ENCODE results near the gene LTF. TPM values are rescaled to one million over a fixed set of nuclear protein-coding genes. Genes with fewer than 3 reads are reported as not detected.
"Not testable (repeated sequence)": the region's sequence is repeated elsewhere in the genome, so short reads cannot be mapped to it uniquely, and the experiment has no call there.

The LTF gene
- not detected for total RNA-seq

DNA sequence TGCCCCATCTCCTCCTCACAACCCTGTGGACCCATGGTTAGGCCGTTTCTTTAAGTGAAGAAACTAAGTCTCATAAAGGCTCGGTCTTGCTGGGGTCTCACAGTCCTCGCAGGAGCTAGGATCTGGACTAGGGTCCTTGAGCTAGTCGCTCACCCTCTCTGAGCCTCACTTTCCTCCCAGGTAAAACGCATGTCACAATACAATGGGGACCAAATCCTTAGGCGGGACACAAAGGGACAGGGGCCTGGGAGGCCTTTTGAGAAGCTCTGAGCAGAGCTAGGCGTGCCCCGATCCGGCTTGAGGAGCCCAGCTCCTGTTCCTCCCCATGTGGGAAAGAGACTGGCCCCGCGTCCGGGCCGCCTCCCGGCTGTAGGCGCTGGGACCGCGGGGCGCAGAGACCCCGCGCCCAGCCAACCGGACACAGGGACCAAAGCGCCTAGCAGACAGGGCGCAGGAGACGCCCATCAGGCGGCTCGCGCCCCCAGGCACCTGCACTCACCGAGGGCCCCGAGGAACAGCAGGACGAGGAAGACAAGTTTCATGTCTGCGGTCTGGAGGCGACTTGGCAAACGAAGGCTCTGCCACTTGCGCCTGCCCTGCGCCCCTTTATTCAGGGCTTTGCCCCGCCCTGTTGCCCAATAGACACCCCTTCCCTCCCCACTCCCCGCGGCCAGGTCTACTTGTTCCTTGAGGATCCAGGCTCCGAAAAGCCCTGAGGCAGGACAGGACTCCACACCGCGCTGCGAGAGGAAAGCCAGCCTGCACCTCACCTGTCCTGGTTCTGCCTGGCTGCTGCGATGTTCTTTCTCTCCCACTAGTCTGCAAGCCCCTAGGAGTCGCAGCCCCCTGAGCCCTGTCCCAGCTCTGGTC lies at the start of gene LTF:
Gene LTF, minus strand, starts transcription at position 580 of the 870 bp plus-strand sequence. Its CDS starts 38 bp downstream, at position 542.
- DNase-seq: no peak

GRCh38 chr3:46512191-46512749 lies 47.6 kb upstream of the LTF start:
- DNase-seq: no peak

GRCh38 chr3:46509661-46510187 lies 45.0 kb upstream of the LTF start:
- no peak for DNase-seq

- no peak for DNase-seq
Observed at GRCh38 chr3:46508850-46509591, 44.3 kb upstream of the LTF start.

GRCh38 chr3:46506526-46506925 lies 41.8 kb upstream of the LTF start:
- no peak for DNase-seq

DNA sequence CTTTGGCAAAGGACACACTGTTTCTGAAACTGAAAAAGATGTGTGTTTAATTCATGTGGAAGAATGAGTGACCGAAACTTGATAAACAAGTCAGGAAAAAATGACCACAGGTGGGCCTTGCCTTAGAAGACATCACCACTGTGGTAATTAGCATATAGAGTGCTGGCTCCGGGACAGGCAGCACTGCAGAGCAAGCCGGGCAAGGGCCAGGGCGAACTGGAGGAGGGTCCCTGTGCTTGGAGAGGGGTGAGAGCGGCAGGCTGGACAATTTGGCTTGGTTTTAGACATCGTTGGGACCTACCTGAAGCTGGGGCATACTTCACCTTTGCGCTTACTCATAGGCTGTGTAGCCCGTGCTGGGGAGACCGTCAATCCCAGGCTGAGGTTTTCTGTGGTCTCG lies 41.2 kb upstream of the LTF start:
- no peak for DNase-seq

GRCh38 chr3:46504789-46505188 lies 40.1 kb upstream of the LTF start:
- DNase-seq: no peak

DNA sequence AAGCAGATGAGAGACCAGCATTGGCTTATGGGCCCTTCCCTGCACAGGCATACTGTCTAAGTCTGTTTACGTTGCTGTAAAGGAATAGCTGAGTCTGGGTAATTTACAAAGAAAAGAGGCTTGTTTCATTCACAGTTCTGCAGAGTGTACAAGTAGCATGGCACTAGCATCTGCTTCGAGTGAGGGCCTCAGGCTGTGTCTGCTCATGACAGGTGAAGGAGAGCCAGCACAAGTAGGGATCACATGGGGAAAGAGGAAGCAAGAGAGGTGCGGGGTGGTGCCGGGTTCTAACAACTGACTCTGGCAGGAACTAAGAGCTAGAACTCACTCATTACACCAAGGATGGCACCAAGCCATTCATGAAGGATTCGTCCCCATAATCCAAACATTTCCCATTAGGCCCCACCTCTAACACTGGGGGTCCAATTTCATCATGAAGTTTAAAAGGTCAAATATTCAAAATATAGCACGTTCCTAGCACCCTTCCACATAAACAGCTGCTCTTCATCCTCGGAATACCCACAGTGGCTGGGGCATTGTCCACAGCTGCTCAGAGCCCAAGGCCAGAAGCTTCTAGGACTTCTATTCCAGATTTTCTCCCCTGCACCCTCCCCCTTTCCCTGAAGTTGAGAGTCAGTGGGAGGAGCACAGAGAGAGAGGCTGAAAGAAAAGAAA lies 38.6 kb upstream of the LTF start:
- no peak for DNase-seq

DNA sequence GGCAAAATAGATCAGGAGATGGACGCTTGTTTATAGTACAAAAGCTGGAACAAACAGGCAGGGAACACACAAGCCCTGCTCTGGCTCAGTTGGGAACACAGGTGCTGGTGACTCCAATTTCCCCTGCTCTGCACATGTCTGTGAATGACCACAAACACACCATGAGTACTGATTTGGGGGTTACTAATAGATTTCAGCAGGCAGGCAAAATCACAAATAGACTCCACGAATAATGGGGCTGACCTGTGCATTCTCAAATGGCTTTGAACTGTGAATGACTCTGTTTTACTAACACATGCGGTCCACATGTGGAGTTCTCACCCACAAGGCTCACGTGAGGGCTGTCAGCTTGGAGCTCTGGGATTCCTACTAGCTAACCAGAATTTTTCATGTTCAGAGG lies 37.0 kb upstream of the LTF start:
- DNase-seq: no peak

DNA sequence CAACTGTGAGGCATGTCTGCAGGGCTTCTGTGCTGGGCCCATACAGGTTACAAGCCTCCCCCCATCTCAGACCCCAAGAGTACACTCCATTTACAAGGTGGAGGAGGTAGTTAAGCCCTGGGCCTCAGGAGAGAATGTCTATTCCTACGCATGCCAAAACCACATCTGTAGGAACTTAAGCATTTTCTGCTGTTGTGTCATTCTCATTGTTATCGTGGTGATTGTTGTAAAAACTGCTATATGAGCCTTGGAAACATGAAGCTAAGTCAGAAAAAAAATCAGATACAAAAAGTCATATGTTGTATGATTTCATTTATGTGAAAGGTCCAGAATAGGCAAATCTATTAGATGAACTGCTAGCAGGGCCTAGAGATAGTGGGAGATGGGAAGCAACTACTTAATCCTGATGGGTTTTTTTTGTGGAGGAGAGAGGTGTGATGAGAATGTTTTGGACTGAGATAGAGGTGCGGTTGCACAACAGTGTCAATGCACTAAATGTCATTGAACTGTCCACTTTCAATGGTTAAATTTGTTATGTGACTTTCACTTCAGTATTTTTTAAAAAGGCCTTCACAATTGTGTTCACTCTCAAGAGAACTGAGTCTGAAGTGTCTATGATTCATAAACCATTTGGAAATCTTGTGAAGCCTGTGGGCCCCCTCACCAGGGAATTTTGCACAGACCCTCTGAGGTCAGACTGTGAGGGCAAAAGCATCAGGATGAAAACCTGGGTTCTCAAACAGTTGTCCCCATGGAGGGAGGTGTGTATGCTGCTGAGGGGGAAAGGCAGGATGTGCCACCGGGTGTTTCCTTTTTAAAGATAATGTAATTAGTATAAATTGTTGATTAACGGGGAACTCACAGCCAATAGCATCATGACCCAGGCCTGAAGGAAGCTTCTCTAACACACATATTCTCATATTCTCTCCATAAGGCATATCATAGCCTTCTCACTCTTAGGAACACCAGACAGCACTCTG lies 36.2 kb upstream of the LTF start:
- no peak for DNase-seq

DNA sequence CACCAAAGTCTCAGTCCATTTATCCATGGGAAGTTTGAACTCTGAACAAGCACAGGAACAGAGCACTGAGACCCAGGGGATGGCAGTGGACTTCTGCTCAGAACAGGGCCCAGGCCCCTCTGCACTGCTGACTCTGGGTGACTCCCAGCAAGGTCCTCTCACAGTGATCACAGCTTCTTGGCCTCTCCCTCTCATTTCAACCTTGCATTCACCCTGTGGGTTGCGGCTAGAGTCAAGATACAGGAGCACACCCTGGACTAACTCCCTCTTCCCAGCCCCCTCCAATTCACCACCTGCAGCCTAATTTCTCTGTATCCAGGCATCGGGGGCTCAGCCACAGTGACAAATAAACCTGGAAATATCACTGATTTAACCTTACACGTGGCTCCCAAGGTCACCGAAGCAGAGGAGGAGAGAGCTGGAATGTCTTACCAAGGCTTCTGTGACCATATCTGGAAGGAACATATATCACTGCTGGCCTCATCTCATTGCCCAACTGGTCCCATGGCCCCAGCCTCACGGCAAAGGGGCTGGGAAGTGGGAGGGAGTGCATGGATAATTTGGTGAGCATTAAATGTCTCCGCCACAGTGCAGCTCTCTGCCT lies 34.3 kb upstream of the LTF start:
- DNase-seq: no peak

- no peak for DNase-seq
Observed at GRCh38 chr3:46497556-46498265, 33.0 kb upstream of the LTF start, which contains the start of gene RTP3. TSS of gene RTP3 (plus strand) at chr3:46497976. CDS start at chr3:46498063, 87 bp downstream.

GRCh38 chr3:46496746-46497555 lies 32.2 kb upstream of the LTF start:
- DNase-seq: peak; percentile 45

- no peak for DNase-seq
Observed at GRCh38 chr3:46495901-46496456, 31.3 kb upstream of the LTF start.

DNA sequence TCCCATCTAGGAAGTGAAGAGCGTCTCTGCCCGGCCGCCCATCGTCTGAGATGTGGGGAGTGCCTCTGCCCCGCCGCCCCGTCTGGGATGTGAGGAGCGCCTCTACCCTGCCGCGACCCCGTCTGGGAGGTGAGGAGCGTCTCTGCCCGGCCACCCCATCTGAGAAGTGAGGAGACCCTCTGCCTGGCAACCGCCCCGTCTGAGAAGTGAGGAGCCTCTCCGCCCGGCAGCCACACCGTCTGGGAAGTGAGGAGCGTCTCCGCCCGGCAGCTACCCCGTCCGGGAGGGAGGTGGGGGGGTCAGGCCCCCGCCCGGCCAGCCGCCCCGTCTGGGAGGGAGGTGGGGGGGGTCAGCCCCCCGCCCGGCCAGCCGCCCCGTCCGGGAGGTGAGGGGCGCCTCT lies 29.8 kb upstream of the LTF start:
- DNase-seq: not testable (repeated sequence)

DNA sequence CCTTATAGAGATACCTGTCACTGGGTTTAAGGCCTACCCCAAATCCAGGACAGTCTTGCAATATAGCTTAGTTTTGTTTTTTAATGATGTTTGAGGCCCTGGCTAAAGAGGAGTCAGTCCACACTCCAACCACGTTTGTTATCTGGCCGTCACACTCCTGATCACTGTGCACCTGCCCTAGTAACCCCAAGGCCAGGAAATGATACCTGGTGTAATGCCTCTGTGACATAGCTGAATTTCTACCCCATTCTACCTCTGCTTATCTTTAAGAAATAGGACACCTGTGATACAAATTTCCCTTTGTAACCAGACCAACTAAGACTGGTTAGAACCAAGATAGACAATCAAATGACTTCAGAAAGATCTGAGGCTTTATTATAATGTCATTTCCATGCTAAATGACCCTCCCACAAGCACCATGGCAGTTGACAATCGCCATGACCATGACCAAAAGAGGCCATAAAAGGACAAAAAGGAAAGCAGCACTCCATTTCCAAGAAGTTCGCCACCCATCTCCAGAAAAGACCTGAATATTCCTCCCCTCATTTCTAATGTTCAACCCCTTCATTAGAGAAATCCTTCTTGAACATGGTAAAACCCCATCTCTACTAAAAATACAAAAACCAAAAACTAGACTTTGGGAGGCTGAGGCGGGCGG lies 28.3 kb upstream of the LTF start:
- DNase-seq: no peak

- DNase-seq: no peak
Observed at GRCh38 chr3:46491089-46492070, 26.7 kb upstream of the LTF start.

All from effector CD4-positive, alpha-beta T cell (primary cell).